HepG2 (cell line): ENCODE data around the gene NET1. TPM values are rescaled to one million over a fixed set of nuclear protein-coding genes. Genes with fewer than 3 reads are reported as not detected.

ENCODE experiments used
- CHD2 ChIP-seq: IDR thresholded peaks from 2 replicates; pipeline ENCODE4 v1.6.1; 2011; ENCODE audit warnings: low read depth, low read length, improper control_type of control experiment
- FOXA3 ChIP-seq: IDR thresholded peaks from 2 replicates; pipeline ENCODE4 v1.6.1; 2016; ENCODE audit warnings: missing genetic modification reagents, missing compliant biosample characterization
- GABPB1 ChIP-seq: IDR thresholded peaks from 2 replicates; pipeline ENCODE4 v1.6.1; 2016; ENCODE audit warnings: mild to moderate bottlenecking, missing genetic modification reagents, moderate library complexity, missing compliant biosample characterization
- GATA4 ChIP-seq: sonication (generic); IDR thresholded peaks from 2 replicates; pipeline ENCODE4 v1.6.1; 2016; ENCODE audit warnings: antibody characterized with exemption, low read depth, borderline replicate concordance
- HCFC1 ChIP-seq: fragments of 150-350 bp; IDR thresholded peaks from 2 replicates; pipeline ENCODE4 v1.6.1; 2014; ENCODE audit warnings: low read depth, low read length
- JUN ChIP-seq: sonication (generic); formaldehyde crosslinking; IDR thresholded peaks from 2 replicates; pipeline ENCODE4 v1.4.0; 2020; ENCODE audit warnings: mild to moderate bottlenecking, missing genetic modification reagents
- KLF11 ChIP-seq: IDR thresholded peaks from 2 replicates; pipeline ENCODE4 v1.6.1; 2016; ENCODE audit warnings: missing compliant biosample characterization
- KLF13 ChIP-seq: sonication (generic); formaldehyde crosslinking; IDR thresholded peaks from 2 replicates; pipeline ENCODE4 v1.4.0; 2020; ENCODE audit warnings: mild to moderate bottlenecking, missing genetic modification reagents
- MTF1 ChIP-seq: sonication (generic); formaldehyde crosslinking; IDR thresholded peaks from 2 replicates; pipeline ENCODE4 v1.5.0; 2020; ENCODE audit warnings: missing genetic modification reagents
- NCOA5 ChIP-seq: sonication (generic); formaldehyde crosslinking; IDR thresholded peaks from 2 replicates; pipeline ENCODE4 v1.4.0; 2020; ENCODE audit warnings: missing genetic modification reagents
- NFATC3 ChIP-seq: sonication (generic); formaldehyde crosslinking; IDR thresholded peaks from 2 replicates; pipeline ENCODE4 v1.5.1; 2020; ENCODE audit warnings: mild to moderate bottlenecking, missing genetic modification reagents
- NFE2 ChIP-seq: sonication (generic); formaldehyde crosslinking; IDR thresholded peaks from 2 replicates; pipeline ENCODE4 v1.4.0; 2020; ENCODE audit warnings: missing genetic modification reagents
- NFRKB ChIP-seq: fragments of 450-650 bp; IDR thresholded peaks from 2 replicates; pipeline ENCODE4 v1.6.1; 2017
- NRL ChIP-seq: sonication (generic); formaldehyde crosslinking; IDR thresholded peaks from 2 replicates; pipeline ENCODE4 v1.5.0; 2020; ENCODE audit warnings: missing genetic modification reagents, mild to moderate bottlenecking, moderate library complexity, borderline replicate concordance
- RAD21 ChIP-seq: fragments of 450-650 bp; formaldehyde crosslinking; IDR thresholded peaks from 2 replicates; pipeline ENCODE4 v1.5.0; 2020; ENCODE audit warnings: mild to moderate bottlenecking
- RARA ChIP-seq: IDR thresholded peaks from 2 replicates; pipeline ENCODE4 v1.6.1; 2016; ENCODE audit warnings: missing genetic modification reagents, missing compliant biosample characterization
- SAP130 ChIP-seq: IDR thresholded peaks from 2 replicates; pipeline ENCODE4 v1.6.1; 2016; ENCODE audit warnings: low read depth
- STAT5B ChIP-seq: sonication (generic); formaldehyde crosslinking; IDR thresholded peaks from 2 replicates; pipeline ENCODE4 v1.4.0; 2020; ENCODE audit warnings: missing genetic modification reagents
- TP53 ChIP-seq: sonication (generic); formaldehyde crosslinking; conservative IDR thresholded peaks from 2 replicates; pipeline ENCODE4 v1.4.0; 2020; ENCODE audit warnings: missing genetic modification reagents
- ZNF142 ChIP-seq: sonication (generic); formaldehyde crosslinking; IDR thresholded peaks from 2 replicates; pipeline ENCODE4 v1.4.0; 2020; ENCODE audit warnings: missing genetic modification reagents
- ZNF20 ChIP-seq: sonication (generic); formaldehyde crosslinking; IDR thresholded peaks from 2 replicates; pipeline ENCODE4 v1.4.0; 2020; ENCODE audit warnings: mild to moderate bottlenecking, moderate library complexity, missing genetic modification reagents
- ZNF251 ChIP-seq: sonication (generic); formaldehyde crosslinking; IDR thresholded peaks from 2 replicates; pipeline ENCODE4 v1.9.0; 2021; ENCODE audit warnings: mild to moderate bottlenecking, missing genetic modification reagents
- ZNF383 ChIP-seq: sonication (generic); formaldehyde crosslinking; IDR thresholded peaks from 2 replicates; pipeline ENCODE4 v1.4.0; 2020; ENCODE audit warnings: missing genetic modification reagents, mild to moderate bottlenecking, borderline replicate concordance
- ZNF430 ChIP-seq: sonication (generic); formaldehyde crosslinking; IDR thresholded peaks from 2 replicates; pipeline ENCODE4 v1.9.0; 2021; ENCODE audit warnings: mild to moderate bottlenecking, missing genetic modification reagents
- ZNF570 ChIP-seq: sonication (generic); formaldehyde crosslinking; IDR thresholded peaks from 2 replicates; pipeline ENCODE4 v1.4.0; 2020; ENCODE audit warnings: mild to moderate bottlenecking, missing genetic modification reagents, borderline replicate concordance
- ZNF709 ChIP-seq: sonication (generic); formaldehyde crosslinking; IDR thresholded peaks from 2 replicates; pipeline ENCODE4 v1.5.0; 2020; ENCODE audit warnings: mild to moderate bottlenecking, missing genetic modification reagents
- ZNF761 ChIP-seq: sonication (generic); formaldehyde crosslinking; conservative IDR thresholded peaks from 2 replicates; pipeline ENCODE4 v1.4.0; 2020; ENCODE audit warnings: mild to moderate bottlenecking, missing genetic modification reagents
- ZXDC ChIP-seq: sonication (generic); formaldehyde crosslinking; IDR thresholded peaks from 2 replicates; pipeline ENCODE4 v1.5.0; 2020; ENCODE audit warnings: mild to moderate bottlenecking, missing genetic modification reagents
- polyA plus RNA-seq, 8 experiments: library from polyadenylated mRNA; depleted of rRNA in 3 of 8; stranded (reverse) in 7 of 8; unstranded in 1 of 8; fragments of >200 nt; fragmentation: Illumina TruSeq in 4 of 8; extraction: Trizol in 4 of 8; gene quantifications; 2 replicates each; pipeline versions ENCODE4 v1.2.1 to v1.2.3, GENCODE V29; 2011 to 2016; ENCODE audit warnings: low read depth in 4 of 8, missing spikeins in 1 of 8, mixed read lengths in 1 of 8; ENCODE audit not compliant: insufficient read depth in 1 of 8
- total RNA-seq, 5 experiments: library from RNA; depleted of rRNA; stranded (reverse); fragments of >200 nt; fragmentation: Illumina TruSeq; extraction: Trizol; gene quantifications; 2 replicates each; pipeline ENCODE4 v1.2.3, GENCODE V29; 2016; ENCODE audit warnings: low read depth in 1 of 5

Gene NET1
- total and polyA plus RNA-seq, 2 of the 13 experiments (the other 11 are each of a cell fraction or from before 2014, with no cell fraction given): 48.1 to 65.8 TPM

DNA sequence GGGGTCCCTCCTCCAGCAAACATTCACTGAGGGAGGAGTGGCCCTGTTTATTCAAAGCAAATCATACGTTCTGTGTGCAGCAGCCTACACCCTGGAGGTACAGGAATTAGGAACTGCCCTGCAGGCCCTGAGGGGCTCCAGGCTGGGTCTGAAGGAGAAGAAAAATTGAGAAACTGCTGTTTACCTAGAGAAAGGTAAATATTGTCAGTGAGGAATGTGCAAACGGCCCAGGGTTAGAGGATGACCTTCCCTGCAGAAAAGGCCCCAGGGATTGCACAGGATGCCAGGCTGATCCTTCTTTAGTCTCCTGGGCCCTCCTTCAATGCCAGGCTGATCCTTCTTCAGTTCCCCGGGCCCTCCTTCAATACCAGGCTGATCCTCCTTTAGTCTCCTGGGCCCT, 81.3 kb downstream of the NET1 start (continued):
- TF ChIP-seq ZXDC (CRISPR knock-in tag): no peak
- no peak for TF ChIP-seq ZNF761 (CRISPR knock-in tag)
- no peak for TF ChIP-seq NFE2 (CRISPR knock-in tag)
- TF ChIP-seq RARA (CRISPR knock-in tag): peak; percentile 53
- no peak for TF ChIP-seq NRL
- no peak for TF ChIP-seq ZNF20 (CRISPR knock-in tag)
- peak; percentile 95 for TF ChIP-seq FOXA3 (CRISPR knock-in tag)
- TF ChIP-seq KLF13 (CRISPR knock-in tag): no peak
- TF ChIP-seq ZNF251 (CRISPR knock-in tag): no peak
- no peak for TF ChIP-seq RAD21 (CRISPR knock-in tag)
- no peak for TF ChIP-seq ZNF709 (CRISPR knock-in tag)
- no peak for TF ChIP-seq NFRKB
- no peak for TF ChIP-seq CHD2
- no peak for TF ChIP-seq MTF1 (CRISPR knock-in tag)
- no peak; the same call in 1 of the 2 replicates for TF ChIP-seq GABPB1 (CRISPR knock-in tag)
- no peak for TF ChIP-seq NFATC3 (CRISPR knock-in tag)
- TF ChIP-seq ZNF383: no peak
- TF ChIP-seq SAP130: peak; percentile 26; the same call in 1 of the 2 replicates
- no peak for TF ChIP-seq JUN
- no peak for TF ChIP-seq STAT5B (CRISPR knock-in tag)
- no peak for TF ChIP-seq KLF11
- TF ChIP-seq HCFC1: no peak
- no peak for TF ChIP-seq ZNF430 (CRISPR knock-in tag)
- TF ChIP-seq ZNF142 (CRISPR knock-in tag): no peak
- no peak for TF ChIP-seq GATA4
- no peak for TF ChIP-seq NCOA5 (CRISPR knock-in tag)
- TF ChIP-seq TP53 (CRISPR knock-in tag): no peak
- TF ChIP-seq ZNF570: no peak
